ENCODE data around the gene MIA. TPM values are rescaled to one million over a fixed set of nuclear protein-coding genes. Genes with fewer than 3 reads are reported as not detected.

MIA gene
- total RNA-seq, 1 experiment from 2014 or later: 2.2 TPM

DNA sequence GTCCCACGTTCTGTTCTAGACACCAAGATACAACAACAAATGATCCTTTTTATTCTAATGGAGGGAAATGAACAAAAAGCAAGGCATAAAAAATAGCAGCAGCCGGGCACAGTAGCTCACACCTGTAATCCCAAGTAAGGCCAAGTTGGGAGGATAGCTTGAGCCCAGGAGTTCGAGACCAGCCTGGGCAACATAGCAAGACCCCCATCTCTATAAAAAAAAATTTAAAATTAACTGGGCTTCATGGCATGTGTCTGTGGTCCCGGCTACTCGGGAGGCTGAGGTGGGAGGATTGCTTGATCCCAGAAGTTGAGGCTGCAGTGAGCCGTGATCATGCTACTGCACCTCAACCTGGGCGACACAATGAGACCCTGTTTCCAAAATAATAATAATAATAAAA, 1.0 kb downstream of the MIA start:
- TF ChIP-seq TCF7L2 (IDR thresholded peaks at IDR 0.05; ENCODE audit: low read depth, low read length): no peak
- no peak for TF ChIP-seq CTCF (IDR thresholded peaks at IDR 0.05)
- no peak for TF ChIP-seq REST (IDR thresholded peaks at IDR 0.05; ENCODE audit: insufficient read depth in 1 of 2, low read depth in 2 of 2, low read length in 1 of 2)
- no peak for TF ChIP-seq SIN3A (IDR thresholded peaks at IDR 0.05; ENCODE audit: borderline replicate concordance, insufficient read depth, low read depth, low read length)
- TF ChIP-seq POLR2AphosphoS5 (IDR thresholded peaks at IDR 0.05; ENCODE audit: low read depth, low read length): no peak
- H3K27me3 ChIP-seq (ENCODE audit: control insufficient read depth, insufficient read depth, low read length): no peaks in the 10 kb centered on the region
- ChIA-PET POLR2A (no interaction called here), CTCF (no interaction called here)
- H3K4me1 ChIP-seq (ENCODE audit: control insufficient read depth, insufficient read depth, low read length): peaks cover 6% of the 10 kb centered on the region; the same call in 1 of the 2 replicates
- H3K4me3 ChIP-seq (ENCODE audit: low read depth in 2 of 2, low read length in 2 of 2): no peak overlapping the region; a peak in 1 of 4 replicates
- DNase-seq (ENCODE audit: low read depth, low spot score) (no peak), ATAC-seq (no peak)
- BruUV-seq (replicated peaks): no TSS peak
- no peaks in the 10 kb centered on the region for H3K36me3 ChIP-seq (ENCODE audit: control insufficient read depth, insufficient read depth, low read length)
- H3K9me3 ChIP-seq (ENCODE audit: control insufficient read depth, insufficient read depth, low read depth, low read length): no peaks in the 10 kb centered on the region
- 0 out of 2 replicates have a peak overlapping the region, but pooled peaks have one; percentile 90 for H3K27ac ChIP-seq (ENCODE audit: low read length)
- intact Hi-C loops (cut with micrococcal nuclease; ENCODE audit: unreplicated experiment): no loop called here
- in situ Hi-C loops (cut with HindIII; ENCODE audit: low pct_unique_long_range_greater_than_20kb, low sequenced_read_pairs): no loop called here

DNA sequence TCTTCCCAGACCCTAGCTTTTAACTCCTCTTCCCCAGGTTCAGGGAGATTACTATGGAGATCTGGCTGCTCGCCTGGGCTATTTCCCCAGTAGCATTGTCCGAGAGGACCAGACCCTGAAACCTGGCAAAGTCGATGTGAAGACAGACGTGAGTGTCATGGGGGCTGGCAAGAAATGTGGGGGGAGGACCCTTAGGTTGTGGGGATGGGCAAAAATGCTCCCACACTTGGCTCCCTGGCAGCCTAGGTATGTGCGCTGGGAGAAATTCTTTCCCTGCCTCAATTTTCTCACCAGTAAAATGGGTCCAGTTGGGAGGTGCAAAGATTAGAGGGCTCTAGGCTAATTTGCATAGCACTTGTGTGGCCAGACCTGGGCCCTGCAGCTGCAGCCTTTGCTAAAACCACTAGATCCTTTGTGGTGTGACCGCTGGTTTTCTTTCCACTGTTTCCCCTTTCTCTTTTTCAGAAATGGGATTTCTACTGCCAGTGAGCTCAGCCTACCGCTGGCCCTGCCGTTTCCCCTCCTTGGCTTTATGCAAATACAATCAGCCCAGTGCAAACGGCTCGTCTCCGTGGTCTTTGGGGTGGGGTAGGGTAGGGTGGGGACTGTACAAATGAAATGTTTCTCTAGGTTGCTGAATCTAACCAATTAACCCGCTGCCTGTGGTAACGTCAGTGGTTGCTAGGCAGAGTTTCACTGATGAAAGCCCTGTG, 1.8 kb downstream of the MIA start:
- TF ChIP-seq POLR2AphosphoS5 (IDR thresholded peaks at IDR 0.05; ENCODE audit: low read depth, low read length) (0 out of 2 replicates have a peak, but pooled peaks have one; percentile 3), SIN3A (IDR thresholded peaks at IDR 0.05; ENCODE audit: borderline replicate concordance, insufficient read depth, low read depth, low read length) (no peak)
- Histone ChIP-seq H3K27ac (ENCODE audit: low read length) (peak overlapping the region; percentile 90), H3K9me3 (ENCODE audit: control insufficient read depth, insufficient read depth, low read depth, low read length) (no peaks in the 10 kb centered on the region), H3K36me3 (ENCODE audit: control insufficient read depth, insufficient read depth, low read length) (no peaks in the 10 kb centered on the region), H3K4me1 (ENCODE audit: control insufficient read depth, insufficient read depth, low read length) (peaks cover 6% of the 10 kb centered on the region; the same call in 1 of the 2 replicates), H3K27me3 (ENCODE audit: control insufficient read depth, insufficient read depth, low read length) (no peaks in the 10 kb centered on the region), H3K4me3 (ENCODE audit: low read depth in 2 of 2, low read length in 2 of 2) (peak overlapping the region; percentile 56 to 87)
- ATAC-seq (peak; percentile 82), DNase-seq (ENCODE audit: low read depth, low spot score) (peak; percentile 81)
- POLR2A ChIA-PET: interaction anchor here (0.6 to 0.7 kb wide), 3 partner anchors 433 to 1539 kb away, joined by 3 to 4 read pairs (median 3); partner anchors contain the start of gene HNRNPUL1
- CTCF ChIA-PET: interaction anchor here (0.9 to 1.1 kb wide), 2 partner anchors 427 to 486 kb away, joined by 3 to 5 read pairs; no protein-coding TSS in a partner anchor
- no TSS peak for BruUV-seq (replicated peaks)
- intact Hi-C loops (cut with micrococcal nuclease; ENCODE audit: unreplicated experiment): no loop called here
- in situ Hi-C loops (cut with HindIII; ENCODE audit: low pct_unique_long_range_greater_than_20kb, low sequenced_read_pairs): no loop called here

DNA sequence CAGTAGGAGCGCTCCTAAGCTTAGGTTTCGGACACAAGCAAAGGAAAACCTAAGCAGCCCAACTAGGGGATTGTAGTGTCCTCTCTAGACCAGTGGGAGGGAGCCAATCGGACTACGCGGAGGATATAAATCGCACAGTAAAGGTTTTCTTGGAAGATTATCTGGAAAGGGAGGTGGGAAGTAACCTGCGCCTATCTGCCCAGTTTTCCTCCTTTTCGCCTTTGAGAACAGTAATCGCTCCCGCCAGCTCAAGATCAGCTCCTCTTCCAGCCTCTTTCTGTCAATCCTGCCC, 2.3 kb downstream of the MIA start:
- intact Hi-C loops (cut with micrococcal nuclease; ENCODE audit: unreplicated experiment) (no loop called here), in situ Hi-C loops (cut with HindIII; ENCODE audit: low pct_unique_long_range_greater_than_20kb, low sequenced_read_pairs) (no loop called here)
- H3K4me3 ChIP-seq (ENCODE audit: low read depth in 2 of 2, low read length in 2 of 2): peak overlapping the region; percentile 56 to 87
- DNase-seq (ENCODE audit: low read depth, low spot score) (no peak), ATAC-seq (no peak)
- no peaks in the 10 kb centered on the region for H3K27me3 ChIP-seq (ENCODE audit: control insufficient read depth, insufficient read depth, low read length)
- ChIA-PET POLR2A (interaction anchor here (0.7 kb wide), 1 partner anchor 1539 kb away, joined by 4 read pairs; no protein-coding TSS in a partner anchor), CTCF (interaction anchor here (0.7 to 1.1 kb wide), 3 partner anchors 75 to 485 kb away, joined by 3 to 5 read pairs (median 3); no protein-coding TSS in a partner anchor)
- BruUV-seq (replicated peaks): no TSS peak
- no peaks in the 10 kb centered on the region for H3K9me3 ChIP-seq (ENCODE audit: control insufficient read depth, insufficient read depth, low read depth, low read length)
- H3K4me1 ChIP-seq (ENCODE audit: control insufficient read depth, insufficient read depth, low read length): peaks cover 6% of the 10 kb centered on the region; the same call in 1 of the 2 replicates
- no peaks in the 10 kb centered on the region for H3K36me3 ChIP-seq (ENCODE audit: control insufficient read depth, insufficient read depth, low read length)
- peak overlapping the region; percentile 90 for H3K27ac ChIP-seq (ENCODE audit: low read length)
- TF ChIP-seq POLR2AphosphoS5 (IDR thresholded peaks at IDR 0.05; ENCODE audit: low read depth, low read length): 0 out of 2 replicates have a peak, but pooled peaks have one; percentile 4
- peak; percentile 22; the same call in 1 of the 2 replicates for TF ChIP-seq TCF7L2 (IDR thresholded peaks at IDR 0.05; ENCODE audit: low read depth, low read length)
- TF ChIP-seq CTCF (IDR thresholded peaks at IDR 0.05): no peak
